Ovary (tissue), 3 donors: Measurements from ENCODE around the gene KRTAP3-1.

Experiments
- EP300 ChIP-seq: sonication (generic); formaldehyde crosslinking; IDR thresholded peaks from one replicate; pipeline ENCODE4 v1.6.1; 2017; ENCODE audit warnings: antibody characterized with exemption
- POLR2A ChIP-seq: fragments of 450-650 bp; IDR thresholded peaks from one replicate; pipeline ENCODE4 v1.6.1; 2017; ENCODE audit warnings: antibody characterized with exemption, mild to moderate bottlenecking, moderate library complexity
- TF ChIP-seq, protein P1 (sequence below), 3 donors: fragments of 450-650 bp in 2 of 3; fragments of 200-600 bp in 1 of 3; IDR thresholded peaks; one replicate each; pipeline versions ENCODE4 v1.5.1 to v1.8.0; 2016 to 2022; ENCODE audit warnings: antibody characterized with exemption in 3 of 3, mild to moderate bottlenecking in 1 of 3
- donor health status: DM: no; HTN: no; CAD: no.

GRCh38 chr17:41001795-41002194 lies 7.1 kb downstream of the KRTAP3-1 start:
- TF ChIP-seq, protein P1, sequence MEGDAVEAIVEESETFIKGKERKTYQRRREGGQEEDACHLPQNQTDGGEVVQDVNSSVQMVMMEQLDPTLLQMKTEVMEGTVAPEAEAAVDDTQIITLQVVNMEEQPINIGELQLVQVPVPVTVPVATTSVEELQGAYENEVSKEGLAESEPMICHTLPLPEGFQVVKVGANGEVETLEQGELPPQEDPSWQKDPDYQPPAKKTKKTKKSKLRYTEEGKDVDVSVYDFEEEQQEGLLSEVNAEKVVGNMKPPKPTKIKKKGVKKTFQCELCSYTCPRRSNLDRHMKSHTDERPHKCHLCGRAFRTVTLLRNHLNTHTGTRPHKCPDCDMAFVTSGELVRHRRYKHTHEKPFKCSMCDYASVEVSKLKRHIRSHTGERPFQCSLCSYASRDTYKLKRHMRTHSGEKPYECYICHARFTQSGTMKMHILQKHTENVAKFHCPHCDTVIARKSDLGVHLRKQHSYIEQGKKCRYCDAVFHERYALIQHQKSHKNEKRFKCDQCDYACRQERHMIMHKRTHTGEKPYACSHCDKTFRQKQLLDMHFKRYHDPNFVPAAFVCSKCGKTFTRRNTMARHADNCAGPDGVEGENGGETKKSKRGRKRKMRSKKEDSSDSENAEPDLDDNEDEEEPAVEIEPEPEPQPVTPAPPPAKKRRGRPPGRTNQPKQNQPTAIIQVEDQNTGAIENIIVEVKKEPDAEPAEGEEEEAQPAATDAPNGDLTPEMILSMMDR (IDR thresholded peaks at IDR 0.05), result no peak
- TF ChIP-seq EP300, result no peak
- TF ChIP-seq POLR2A, result no peak
